GM18909 (cell line): ENCODE data around the gene PTP4A2.
"Not testable (repeated sequence)": the region's sequence is repeated elsewhere in the genome, so short reads cannot be mapped to it uniquely, and the experiment has no call there.

Experiments used
- ATAC-seq: cut with Tn5 transposase; IDR thresholded peaks from one replicate; pipeline ENCODE4 v1.9.1; 2021; ENCODE audit warnings: mild to moderate bottlenecking; ENCODE audit not compliant: unreplicated experiment, poor library complexity

Gene PTP4A2

GRCh38 chr1:31951276-31951675, 13.1 kb upstream of the PTP4A2 start:
- ATAC-seq = no peak

GRCh38 chr1:31949862-31950261, 11.7 kb upstream of the PTP4A2 start:
- ATAC-seq = no peak

GRCh38 chr1:31945677-31946076, 7.5 kb upstream of the PTP4A2 start:
- not testable (repeated sequence) for ATAC-seq

- peak; percentile 70 for ATAC-seq
These were observed 6.3 kb upstream of the PTP4A2 start for GRCh38 chr1:31944205-31945089.

GRCh38 chr1:31943546-31944184, 5.5 kb upstream of the PTP4A2 start:
- ATAC-seq = no peak

- ATAC-seq = not testable (repeated sequence)
These were observed 3.9 kb upstream of the PTP4A2 start for GRCh38 chr1:31942061-31942460.

- no peak for ATAC-seq
These were observed 1.5 kb upstream of the PTP4A2 start for GRCh38 chr1:31939484-31940329.

GRCh38 chr1:31937300-31938183, 626 bp downstream of the PTP4A2 start:
- ATAC-seq = peak; percentile 29

GRCh38 chr1:31936981-31937299, 1.2 kb downstream of the PTP4A2 start:
- ATAC-seq = no peak

GRCh38 chr1:31936278-31936980, 1.7 kb downstream of the PTP4A2 start:
- ATAC-seq = no peak

GRCh38 chr1:31934706-31935629, 3.2 kb downstream of the PTP4A2 start:
- ATAC-seq = no peak

- no peak for ATAC-seq
These were observed 5.5 kb downstream of the PTP4A2 start for GRCh38 chr1:31932491-31933316.

- no peak for ATAC-seq
These were observed 6.5 kb downstream of the PTP4A2 start for GRCh38 chr1:31931593-31932225.

- no peak for ATAC-seq
These were observed 7.2 kb downstream of the PTP4A2 start for GRCh38 chr1:31930836-31931592.

GRCh38 chr1:31927661-31927980, 10.5 kb downstream of the PTP4A2 start:
- no peak for ATAC-seq

GRCh38 chr1:31926853-31927660, 11.1 kb downstream of the PTP4A2 start:
- no peak for ATAC-seq
